AG08395 (cell line): Measurements from ENCODE around the gene NUDT8.
"Not testable (repeated sequence)": the region's sequence is repeated elsewhere in the genome, so short reads cannot be mapped to it uniquely, and the experiment has no call there.

ENCODE experiments used
- DNase-seq: peaks from one replicate; pipeline ENCODE4 v3.0.0; 2012; ENCODE audit warnings: mixed read lengths, low spot score

The NUDT8 gene

DNA sequence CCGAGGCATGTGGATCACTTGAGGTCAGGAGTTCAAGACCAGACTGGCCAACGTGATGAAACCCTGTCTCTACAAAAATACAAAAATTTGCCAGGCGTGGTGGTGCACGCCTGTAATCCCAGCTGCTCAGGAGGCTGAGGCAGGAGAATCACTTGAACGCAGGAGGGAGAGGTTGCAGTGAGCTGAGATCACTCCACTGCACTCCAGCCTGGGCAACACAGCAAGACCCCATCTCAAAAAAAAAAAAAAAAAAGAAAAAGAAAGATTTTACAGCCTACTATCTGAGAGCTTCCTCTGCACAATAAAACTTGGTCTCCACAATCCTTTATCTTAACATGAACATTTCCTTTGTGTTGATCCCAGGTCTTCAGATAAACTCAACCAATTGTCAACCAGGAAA lies 31.0 kb upstream of the NUDT8 start:
- not testable (repeated sequence) for DNase-seq

DNA sequence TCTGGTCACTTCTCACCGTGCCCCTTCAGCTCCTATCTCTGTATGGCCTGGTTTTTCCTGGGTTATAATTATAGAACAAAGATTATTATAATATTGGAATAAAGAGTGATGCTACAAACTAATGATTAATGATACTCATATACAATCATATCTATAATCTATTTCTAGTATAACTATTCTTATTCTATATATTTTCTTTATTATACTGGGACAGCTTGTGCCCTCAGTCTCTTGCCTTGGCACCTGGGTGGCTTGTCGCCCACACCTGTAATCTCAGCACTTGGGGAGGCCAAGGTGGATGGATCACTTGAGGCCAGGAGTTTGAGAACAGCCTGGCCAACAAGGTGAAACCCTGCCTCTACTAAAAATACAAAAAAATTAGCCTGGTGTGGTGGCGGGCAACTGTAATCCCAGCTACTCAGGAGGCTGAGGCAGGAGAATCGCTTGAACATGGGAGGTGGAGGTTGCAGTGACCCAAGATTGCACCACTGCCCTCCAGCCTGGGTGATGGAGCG lies 30.0 kb upstream of the NUDT8 start:
- not testable (repeated sequence) for DNase-seq

DNA sequence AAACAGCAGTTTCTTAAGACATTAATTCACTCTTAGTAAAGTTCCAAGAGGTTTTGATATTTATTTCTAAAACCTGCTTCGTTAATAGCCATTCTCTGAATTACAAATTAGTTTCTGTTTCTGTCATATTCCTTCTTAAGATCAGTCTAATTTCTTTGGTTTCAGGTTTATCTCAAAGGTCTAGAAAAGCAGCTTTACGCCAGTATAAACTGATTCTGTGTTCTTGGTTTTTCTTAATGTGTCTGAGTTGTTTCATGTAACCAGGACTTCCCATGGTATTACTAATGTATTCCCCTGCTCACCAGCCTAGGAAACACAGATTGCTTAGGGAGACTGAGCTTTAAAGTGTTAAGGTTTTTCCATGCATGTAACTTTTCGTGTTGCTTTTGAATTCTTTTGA lies 27.6 kb upstream of the NUDT8 start:
- DNase-seq: no peak

DNA sequence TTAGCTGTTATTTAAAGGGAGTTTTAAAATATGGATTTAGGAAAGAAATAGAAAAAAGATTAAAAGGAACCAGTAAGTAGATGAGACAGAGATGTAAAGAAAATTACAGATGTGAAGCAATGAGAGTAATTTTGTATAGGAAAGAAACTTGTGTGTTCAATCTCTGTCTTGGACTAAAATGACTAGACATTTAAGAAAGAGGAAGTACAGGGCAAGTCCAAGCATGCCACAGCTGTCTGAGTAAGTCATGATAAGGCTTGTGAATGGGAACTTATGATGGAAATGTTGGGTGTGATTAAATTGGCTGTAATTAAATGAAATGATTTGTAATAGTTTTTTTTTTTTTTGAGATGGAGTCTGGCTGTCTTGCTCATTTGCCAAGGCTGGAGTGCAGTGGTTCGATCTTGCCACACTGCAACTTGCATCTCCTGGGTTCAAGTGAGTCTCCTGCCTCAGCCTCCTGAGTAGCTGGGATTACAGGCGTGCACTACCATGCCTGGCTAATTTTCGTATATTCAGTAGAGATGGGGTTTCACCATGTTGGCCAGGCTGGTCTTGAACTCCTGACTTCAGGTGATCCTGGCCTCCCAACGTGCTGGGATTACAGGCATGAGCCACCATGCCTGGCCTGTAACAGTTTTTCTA lies 26.7 kb upstream of the NUDT8 start:
- no peak for DNase-seq

DNA sequence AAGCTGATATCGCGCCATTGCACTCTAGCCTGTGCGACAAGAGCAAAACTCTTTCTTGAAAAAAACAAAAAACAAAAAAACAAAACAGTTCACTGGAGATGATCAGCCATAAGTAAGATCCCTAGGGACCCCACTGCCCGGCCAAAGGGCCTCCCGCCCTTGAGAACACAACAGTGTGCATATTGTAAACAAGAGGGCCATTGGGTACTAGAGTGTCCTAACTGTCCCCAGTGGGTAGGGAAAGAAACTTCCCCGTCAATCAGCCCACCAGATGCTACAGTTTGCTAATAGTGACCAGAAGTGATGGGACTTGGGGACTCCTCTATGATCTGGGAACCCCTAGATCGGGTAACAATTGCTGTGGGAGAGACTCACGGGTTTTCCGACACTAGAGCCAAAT lies 24.5 kb upstream of the NUDT8 start:
- no peak for DNase-seq

DNA sequence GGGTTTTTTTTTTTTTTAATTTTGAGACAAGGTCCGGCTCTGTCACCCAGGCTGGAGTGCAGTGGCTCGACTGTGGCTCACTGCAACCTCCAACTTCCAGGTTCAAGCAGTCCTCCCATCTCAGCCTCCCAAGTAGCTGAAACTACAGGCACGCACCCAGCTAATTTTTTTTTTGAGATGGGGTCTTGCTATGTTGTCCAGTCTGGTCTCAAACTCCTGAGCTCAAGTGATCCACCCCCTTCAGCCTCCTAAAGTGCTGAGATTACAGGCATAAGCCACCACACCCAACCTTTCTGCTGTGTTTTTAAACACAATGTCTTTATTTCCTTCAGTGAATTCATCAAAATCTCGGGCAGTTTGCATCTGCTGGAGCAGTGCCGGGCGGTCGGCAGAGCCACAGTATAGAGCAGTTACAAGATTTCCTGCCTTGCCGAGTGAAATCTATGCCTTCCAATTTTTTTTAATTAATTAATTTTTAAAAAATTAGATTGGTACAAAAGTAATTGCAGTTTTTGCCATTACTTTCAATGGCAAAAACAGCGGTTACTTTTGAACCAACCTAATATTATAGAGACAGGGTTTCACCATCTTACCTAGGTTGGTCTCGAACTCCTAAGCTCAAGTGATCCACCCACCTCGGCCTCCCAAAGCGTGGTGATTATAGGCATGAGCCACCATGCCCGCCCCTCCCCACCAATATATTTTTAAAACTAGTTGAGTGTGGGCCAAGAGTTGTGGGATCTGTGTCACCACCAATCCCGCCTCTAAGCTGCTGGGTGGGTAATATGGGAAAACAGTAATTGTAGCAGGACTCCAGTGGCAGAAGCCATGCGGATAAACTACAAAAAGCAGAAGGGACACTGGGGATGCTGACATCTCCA lies 23.5 kb upstream of the NUDT8 start:
- no peak for DNase-seq

DNA sequence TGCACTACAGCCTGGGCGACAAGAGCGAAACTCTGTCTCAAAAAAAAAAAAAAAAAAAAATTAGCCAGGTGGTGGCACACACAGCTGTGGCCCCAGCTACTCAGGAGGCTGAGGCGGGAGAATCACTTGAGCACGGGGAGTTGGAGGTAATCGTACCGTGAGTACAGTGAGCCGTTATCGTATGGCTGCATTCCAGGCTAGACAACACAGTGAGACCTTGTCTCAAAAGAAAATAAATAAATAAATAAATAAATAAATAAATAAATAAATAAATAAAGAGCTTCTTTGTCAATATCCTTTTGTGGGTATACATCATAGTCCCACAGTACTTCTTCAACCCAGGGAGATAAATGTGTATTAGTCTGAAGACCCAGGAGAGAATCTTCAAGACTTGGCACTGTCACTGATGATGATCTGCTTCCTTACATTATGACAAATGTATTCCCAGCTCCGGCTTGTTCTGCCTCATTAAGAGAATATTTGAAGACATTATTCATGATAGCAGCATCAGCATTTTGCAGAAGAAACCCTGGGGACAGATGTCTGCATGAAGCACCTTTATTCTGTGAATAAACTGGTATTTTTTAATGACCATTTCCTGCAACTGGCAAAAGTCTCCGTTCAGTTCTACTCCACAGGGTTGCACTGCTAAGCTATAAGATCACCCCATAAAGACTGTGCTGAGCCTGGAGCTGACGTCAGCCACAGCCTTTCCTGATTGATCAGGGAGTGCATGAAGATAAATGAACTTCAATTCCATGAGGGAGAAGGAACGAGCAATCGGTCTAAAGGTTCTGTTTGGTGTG lies 22.4 kb upstream of the NUDT8 start:
- no peak for DNase-seq

DNA sequence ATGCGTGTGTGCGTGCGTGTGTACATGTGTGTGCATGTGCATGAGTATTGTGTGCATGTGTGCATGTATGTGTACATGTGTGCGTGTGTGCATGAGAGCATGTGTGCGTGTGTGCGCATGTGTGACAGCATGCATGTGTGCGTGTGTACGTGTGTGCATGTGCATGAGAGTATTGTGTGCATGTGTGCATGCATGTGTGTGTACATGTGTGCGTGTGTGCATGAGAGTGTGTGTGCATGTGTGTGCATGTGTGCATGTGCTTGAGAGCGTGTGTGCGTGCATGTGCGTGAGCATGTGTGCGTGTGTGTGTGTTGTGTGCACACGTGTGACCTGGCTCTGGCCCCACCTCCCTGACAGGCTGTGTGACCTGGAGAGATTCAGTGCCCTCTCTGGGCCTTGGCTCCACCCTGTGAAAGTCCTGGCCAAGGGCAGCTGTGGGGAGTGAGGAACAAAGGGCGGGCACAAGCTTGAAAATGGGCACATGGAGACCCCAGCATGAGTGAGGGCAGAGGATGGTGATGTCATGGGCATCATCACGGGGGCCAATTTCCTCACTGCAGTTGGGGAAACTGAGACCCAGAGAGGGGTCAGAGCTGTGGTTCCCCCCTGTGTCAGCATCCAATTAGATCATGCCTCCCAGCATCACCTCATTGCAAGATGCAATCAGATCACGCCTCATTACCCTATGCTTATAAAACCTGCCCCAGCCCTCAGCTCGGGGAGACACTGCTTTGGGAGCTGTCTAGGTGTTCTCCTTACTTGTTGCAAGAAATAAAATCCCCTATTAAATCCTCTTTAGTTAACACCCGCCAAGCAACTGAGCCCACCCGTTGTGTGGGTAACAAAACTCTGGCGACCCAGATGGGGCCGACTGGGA lies 20.1 kb upstream of the NUDT8 start:
- DNase-seq: no peak

DNA sequence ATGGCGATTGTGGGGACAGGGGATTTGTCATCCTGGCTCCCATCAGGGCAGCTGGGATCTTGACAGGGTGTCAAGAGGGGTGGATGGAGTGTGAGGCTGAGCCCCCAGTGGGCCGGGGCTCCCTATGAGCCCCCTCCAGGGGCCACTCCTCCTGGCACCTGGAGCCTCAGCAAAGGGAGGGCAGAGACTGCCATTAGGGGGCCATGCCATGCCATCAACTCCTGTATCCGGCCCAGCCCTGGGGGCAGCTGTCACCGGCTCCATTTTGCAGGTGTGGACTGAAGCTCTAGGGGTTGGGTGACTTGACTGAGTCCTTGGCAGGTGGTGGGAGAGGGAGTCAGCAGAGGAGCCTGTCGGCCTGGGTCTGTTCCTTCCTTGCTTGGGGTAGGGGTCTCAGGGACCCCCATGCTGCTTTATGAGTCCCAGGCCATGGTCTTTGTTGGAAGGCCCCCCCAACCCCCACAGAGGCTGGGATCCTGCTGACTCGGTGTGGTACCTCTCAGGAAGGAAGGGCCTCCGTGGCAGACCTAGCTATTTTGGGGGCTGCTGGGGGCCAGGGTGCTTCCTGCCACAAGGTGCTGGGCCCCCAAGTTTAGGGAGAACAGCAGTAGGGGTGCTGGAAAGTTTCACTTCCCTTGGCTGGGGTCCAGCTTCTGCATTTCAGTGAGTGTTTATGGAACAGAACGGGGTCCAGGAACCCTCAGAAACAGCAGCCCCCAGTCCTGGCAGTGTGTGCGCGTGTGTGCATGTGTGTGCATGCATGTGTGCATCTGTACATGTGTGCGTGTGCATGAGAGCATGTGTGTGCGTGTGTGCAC lies 19.3 kb upstream of the NUDT8 start:
- no peak for DNase-seq

DNA sequence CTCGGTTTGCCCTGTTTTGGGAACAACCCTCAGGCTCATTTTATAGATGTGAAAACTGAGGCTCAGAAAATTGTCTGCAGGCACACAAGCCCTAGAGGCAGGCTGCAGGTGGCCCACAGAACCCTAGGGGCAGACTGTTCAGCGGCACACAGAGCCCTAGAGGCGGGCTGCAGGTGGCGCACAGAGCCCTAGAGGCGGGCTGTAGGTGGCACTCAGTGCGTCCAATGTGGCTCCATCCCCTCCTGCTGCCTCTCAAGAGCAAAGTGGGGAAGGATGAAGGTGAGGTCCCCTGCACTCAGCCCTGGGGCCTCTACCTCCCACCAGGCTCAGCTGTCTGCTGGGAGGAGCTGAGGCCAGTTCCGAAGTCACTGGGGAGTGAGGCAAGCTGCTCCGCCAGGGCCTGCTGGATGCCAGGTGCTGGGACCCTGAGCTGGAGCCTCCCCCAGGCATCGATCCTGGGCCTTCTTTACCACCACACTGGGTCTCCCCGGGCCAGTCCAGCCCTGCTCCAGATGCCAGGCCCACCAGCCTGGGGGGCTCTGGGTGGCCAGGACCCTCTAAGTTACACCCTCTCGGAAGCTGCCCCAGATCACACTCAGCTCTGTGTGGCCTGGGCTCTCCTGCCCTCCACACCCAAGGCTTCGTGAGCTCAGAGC lies 18.5 kb upstream of the NUDT8 start:
- no peak for DNase-seq

DNA sequence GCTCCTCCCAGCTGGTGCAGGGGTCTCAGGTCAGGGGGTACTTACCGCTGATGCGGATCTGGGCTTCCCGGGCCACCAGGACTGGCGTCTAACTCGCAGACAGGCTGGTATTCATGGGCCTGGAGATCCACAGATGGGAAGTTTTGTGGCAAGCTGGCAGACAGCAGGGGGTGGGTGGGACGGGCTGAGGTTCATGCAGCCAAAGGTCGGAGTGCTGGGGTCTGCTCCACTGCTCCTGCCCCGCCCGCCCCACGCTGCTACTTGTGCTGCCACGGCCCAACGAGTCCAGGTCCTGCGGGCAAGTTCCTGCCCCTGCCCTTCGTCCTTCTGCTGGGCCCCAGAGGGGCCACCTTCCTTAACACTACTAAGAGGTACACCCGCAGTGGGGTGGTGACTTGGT lies 17.7 kb upstream of the NUDT8 start:
- DNase-seq: no peak

DNA sequence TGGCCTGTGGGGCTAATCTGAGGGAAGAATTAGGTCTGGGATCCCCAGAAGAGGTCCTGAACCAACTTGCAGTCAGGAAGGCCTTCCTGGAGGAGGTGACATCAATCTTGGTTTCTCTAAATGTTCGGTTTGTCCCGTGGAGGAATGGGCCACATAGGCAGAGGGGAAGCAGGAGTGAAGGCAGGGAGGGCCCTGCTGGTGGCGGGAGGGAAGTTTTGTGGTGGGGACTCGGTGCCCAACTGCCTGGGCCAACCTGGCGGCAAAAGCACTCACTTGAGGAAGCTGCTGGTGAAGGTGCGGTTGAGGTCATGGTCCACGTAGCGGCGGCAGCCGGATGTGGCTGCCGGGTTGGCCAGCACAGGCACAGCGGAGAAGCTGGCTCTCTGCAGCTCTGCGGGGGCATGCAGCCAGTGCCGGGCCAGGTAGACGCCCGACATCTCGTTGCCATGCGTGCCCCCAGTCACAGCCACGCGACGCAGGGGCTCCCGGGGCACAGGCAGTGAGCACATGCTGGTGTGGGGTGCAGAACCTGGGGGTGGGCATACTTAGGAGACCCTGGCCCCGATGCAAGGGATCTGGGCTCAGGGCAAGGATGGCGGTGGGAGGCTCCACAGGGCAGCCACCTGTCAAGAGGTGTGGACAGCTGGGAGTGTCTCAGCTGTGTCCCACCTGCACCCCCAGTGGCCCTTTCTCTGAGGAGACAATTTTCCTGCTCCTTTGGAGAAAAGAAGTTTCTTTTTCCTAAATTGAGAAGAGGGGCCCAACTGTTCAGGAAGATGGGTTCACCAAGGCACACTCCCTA lies 17.0 kb upstream of the NUDT8 start:
- DNase-seq: no peak

DNA sequence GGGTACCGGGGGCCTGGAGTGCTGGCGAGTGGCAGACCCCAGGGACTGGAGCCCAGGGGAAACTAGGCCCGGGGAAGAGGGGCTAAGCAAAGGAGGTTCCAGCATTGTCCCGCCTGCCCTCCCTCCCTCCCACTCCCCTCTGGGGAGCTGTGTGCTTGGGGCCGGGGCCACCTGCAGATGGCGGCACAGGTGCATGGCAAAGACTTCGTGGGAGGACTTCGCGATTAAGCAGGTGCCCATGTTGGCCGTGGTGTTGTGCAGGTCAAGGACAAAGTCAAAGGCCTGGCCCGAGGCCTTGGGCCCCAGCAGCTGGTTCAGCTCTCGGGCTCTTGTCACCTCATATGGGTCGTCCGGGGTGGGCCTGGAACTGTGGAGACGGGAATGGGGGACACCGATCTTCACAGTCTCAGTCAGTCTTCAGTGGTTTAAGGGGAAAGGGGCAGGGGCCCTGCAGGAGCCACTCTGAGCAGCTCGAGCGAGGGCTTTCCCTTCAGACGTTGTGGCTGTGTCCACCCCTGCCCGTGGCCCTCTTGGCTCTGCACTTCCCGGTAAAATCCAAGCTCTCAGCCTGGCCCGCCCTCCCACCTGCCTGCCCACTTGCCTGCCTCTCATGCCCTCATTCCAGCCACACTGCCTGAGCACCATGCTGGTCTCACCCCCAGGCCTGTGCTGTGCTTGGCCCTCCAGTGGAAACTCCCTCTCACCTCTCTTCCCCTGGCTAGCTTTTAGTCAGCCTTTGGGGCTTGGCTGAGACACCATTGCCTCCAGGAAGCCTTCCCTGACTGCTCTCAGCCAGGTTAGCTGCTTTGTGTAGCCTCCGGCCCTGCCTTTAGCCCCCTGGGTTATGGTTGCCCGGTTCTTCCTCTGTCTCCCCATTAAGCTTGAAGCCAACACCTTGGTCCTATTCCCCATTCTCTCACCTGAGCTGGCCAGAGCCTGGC lies 16.1 kb upstream of the NUDT8 start:
- no peak for DNase-seq

DNA sequence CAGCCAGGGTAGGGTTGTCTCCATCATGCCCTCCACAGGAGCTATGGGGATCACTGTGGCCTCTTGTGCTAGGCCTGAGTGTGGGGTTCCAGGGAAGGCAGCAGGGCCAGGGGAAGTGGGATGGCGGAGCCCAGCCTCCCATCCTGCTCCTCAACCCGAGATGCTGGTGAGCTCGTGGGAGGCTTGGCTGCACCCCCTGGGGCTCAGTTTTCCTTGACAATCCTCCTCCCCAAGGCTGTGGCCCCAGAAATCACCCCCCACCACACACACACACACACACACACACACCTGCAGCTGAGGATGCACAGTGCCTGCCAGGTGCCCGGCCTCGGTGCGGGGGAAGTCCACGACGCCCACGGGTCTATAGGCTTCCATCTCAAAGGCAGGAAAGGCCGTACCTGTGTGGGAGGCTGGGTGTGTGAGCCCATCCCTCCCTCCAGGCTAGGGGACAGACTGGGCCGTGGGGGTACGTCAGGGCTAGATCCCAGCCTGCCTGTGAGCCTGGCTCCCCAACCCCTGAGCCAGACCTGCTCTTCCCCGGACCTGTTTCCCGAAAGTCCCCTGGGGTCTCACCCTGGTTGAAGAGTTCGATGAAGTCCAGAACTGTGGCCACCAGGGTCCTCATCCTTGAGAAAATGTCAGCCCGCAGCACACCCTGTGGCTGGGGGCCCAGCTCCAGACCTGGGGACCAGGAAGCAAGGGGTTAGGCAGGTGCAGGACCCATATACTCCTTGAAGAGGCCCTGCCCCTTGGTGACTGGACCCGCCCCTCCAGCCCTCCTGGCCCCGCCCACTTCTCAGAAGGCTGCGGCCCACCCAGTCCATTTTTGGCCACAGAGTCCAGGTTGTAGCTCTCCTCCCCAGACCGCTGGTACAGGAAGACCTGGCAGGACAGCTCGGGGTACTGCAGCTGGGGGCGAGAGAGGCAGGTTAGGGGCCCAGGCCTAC lies 15.0 kb upstream of the NUDT8 start:
- DNase-seq: no peak

DNA sequence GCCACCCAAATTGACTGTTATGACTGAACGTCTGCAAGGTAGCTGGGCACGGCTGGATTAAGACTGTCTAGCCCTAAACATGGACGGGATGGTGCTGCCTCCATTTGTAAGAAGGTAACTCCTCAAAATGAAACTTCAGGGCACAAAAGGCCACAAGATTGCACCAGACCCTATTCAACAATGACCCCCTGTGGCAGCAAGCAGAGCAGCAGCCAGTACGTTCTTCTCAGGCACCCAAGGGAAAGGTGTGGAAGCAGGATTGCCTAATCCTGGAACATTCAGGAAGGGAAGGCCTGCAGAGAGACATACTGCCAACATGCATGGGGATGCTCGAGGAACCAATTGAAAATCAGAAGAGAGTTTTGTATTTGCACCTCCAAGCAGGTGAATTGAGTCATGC lies 14.3 kb upstream of the NUDT8 start:
- no peak for DNase-seq

DNA sequence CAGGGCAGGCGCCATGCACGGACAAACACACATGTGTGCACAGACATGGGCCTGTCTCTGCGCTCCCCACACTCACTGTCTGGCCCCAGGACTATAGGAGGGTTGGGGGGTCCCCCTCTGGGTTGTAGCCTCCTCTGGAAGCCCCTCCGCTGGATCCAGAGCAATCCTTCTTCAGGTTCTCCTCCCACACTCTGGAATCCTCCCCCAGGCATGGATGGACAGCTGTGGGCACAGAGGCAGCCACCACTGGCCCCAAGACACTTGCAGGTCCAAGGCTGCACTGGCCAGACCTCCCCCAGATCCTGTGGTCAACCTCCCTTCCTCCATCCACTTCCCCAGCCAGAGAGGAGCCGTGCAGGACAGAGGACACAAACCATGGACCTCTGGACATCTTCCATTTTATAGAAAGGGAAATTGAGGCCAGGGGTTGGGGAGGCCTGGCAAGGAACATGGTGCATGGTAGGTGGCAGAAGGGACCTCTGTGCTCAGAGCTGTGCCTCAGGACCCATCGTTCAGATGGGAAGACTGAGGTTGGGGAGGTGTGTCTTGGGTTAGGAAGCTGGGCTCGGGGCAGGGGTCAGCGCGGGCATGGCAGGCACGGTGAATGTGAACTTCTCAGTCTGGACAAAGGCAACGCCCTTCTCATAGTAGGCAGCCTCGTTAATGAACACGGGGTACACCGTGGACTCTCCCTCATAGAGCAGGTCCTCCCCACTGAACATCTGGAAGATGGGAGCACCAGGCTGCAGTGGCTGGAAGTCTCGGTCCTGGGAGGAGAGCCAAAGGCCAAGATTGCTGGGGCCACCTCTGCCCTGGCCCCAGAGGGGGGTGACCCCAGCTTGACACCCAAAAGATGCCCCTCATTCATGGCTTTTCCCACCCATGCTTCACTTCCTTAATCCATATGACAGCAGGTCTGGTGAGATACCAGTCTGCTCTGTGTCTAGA lies 12.7 kb upstream of the NUDT8 start:
- no peak for DNase-seq
